OCI-LY1 (cell line): Measurements from ENCODE around the gene ZDHHC14.
"Not testable (repeated sequence)": the region's sequence is repeated elsewhere in the genome, so short reads cannot be mapped to it uniquely, and the experiment has no call there.

Experiments used
- CTCF ChIP-seq: fragments of 200-600 bp; sonication (generic), shearing (Covaris generic); IDR thresholded peaks from 2 replicates; pipeline ENCODE4 v1.5.1; 2017; ENCODE audit warnings: mild to moderate bottlenecking, antibody characterized with exemption, low read length, moderate library complexity, mixed read lengths
- EZH2 ChIP-seq: fragments of 200-600 bp; sonication (generic), shearing (Covaris generic); IDR thresholded peaks from 2 replicates; pipeline ENCODE4 v1.8.0; 2017; ENCODE audit warnings: borderline replicate concordance, mixed run types, mild to moderate bottlenecking, antibody characterized with exemption, low read length, moderate library complexity, mixed read lengths

- TF ChIP-seq CTCF, EZH2: not testable (repeated sequence)
Measured at GRCh38 chr6:157691621-157692020, 310.6 kb downstream of the ZDHHC14 start.
